Stimulated activated effector memory CD8-positive, alpha-beta T cell treated with anti-CD3 and anti-CD28 coated beads, Interleukin-12 subunit alpha, Interleukin-12 subunit beta, amount 100 ng/mL, for 72 hours (primary cell): ENCODE data around the gene OVCH2.

Experiments used
- ATAC-seq: fragments of 150-1000 bp; cut with Tn5 transposase; 2 replicates; pipeline ENCODE4 v1.10.0; 2021
- DNase-seq, 2 donors: peaks; one replicate each; pipeline ENCODE4 v3.0.0; 2021 to 2022; ENCODE audit warnings: low spot score in 2 of 2
- H3K27ac Mint-ChIP-seq: one replicate; pipeline ENCODE4 v1.8.0; 2022; ENCODE audit warnings: mild to moderate bottlenecking, mixed read lengths
- H3K36me3 Mint-ChIP-seq: one replicate; pipeline ENCODE4 v1.8.0; 2022; ENCODE audit warnings: mild to moderate bottlenecking, mixed read lengths
- H3K4me1 Mint-ChIP-seq: one replicate; pipeline ENCODE4 v1.8.0; 2022; ENCODE audit warnings: mixed read lengths
- H3K4me3 Mint-ChIP-seq: one replicate; pipeline ENCODE4 v1.8.0; 2022; ENCODE audit warnings: mild to moderate bottlenecking, mixed read lengths
- H3K9me3 Mint-ChIP-seq: one replicate; pipeline ENCODE4 v1.8.0; 2022; ENCODE audit warnings: mixed read lengths

The OVCH2 gene

GRCh38 chr11:7657306-7658025, 48.8 kb downstream of the OVCH2 start:
- H3K36me3 Mint-ChIP-seq, result no peaks in the 10 kb centered on the region
- H3K9me3 Mint-ChIP-seq, result no peaks in the 10 kb centered on the region
- no peaks in the 10 kb centered on the region for H3K4me1 Mint-ChIP-seq
- no peak overlapping the region for H3K27ac Mint-ChIP-seq
- ATAC-seq (peak; percentile 66), DNase-seq (no peak)
- no peak overlapping the region for H3K4me3 Mint-ChIP-seq

GRCh38 chr11:7656704-7657103, 49.6 kb downstream of the OVCH2 start:
- no peaks in the 10 kb centered on the region for H3K36me3 Mint-ChIP-seq
- ATAC-seq (peak; percentile 25), DNase-seq (no peak)
- H3K4me3 Mint-ChIP-seq, result no peak overlapping the region
- no peaks in the 10 kb centered on the region for H3K9me3 Mint-ChIP-seq
- H3K4me1 Mint-ChIP-seq, result no peaks in the 10 kb centered on the region
- H3K27ac Mint-ChIP-seq, result no peak overlapping the region

- H3K27ac Mint-ChIP-seq, result no peak overlapping the region
Observed at GRCh38 chr11:7655253-7656217, 50.7 kb downstream of the OVCH2 start.

DNA sequence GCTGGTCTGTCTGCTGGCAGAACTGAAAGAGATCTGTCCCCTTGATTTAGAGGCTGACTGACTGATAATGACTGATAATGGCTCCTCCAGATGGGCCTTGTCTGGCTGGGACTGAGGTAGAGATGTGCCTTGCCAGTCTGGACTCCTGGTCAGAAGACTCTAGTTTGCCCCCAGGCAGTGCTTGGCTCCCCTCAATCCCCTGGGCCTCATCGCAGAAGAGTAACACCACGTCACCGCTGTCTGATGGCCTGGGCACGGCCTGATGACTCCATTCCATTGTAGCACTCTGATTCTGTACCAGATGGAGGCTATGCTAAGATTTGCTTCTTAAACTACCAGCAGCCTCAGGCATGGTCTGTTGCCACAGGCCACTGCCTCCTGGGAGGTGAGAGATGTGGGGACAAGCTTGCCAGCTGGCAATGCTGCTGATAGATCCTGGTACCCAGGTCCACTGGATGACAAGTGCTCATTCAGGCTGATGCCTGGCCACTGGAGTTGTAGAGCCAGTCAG, 52.0 kb downstream of the OVCH2 start:
- no peak for DNase-seq
- Mint-ChIP-seq H3K4me3 (no peak overlapping the region), H3K9me3 (no peaks in the 10 kb centered on the region), H3K27ac (no peak overlapping the region), H3K36me3 (no peaks in the 10 kb centered on the region), H3K4me1 (no peaks in the 10 kb centered on the region)
- no peak for ATAC-seq

More at GRCh38 chr11:7655253-7656217, 50.7 kb downstream of the OVCH2 start:
- DNase-seq, result no peak
- Mint-ChIP-seq H3K4me1 (no peaks in the 10 kb centered on the region), H3K4me3 (no peak overlapping the region), H3K36me3 (no peaks in the 10 kb centered on the region), H3K9me3 (no peaks in the 10 kb centered on the region)
- peak; percentile 9 for ATAC-seq

DNA sequence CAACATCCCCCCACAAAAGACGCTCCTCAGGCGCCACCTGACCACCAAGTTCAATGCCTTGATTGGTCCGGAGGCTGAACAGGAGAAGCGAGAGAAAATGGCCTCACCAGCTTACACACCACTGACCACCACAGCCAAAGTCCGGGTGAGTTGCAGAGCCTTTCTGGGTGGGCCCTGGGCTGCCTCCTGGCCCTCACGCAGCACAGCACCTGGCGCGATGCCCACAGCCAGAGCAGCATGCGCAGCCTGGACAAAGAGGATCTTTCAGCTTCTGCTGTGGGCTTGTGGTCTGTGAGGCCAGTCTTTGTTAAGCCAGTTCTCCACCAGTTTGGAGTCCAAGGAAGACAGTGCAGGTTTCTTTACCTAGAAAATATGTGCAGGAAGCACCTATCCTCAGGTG, 54.6 kb downstream of the OVCH2 start:
- Mint-ChIP-seq H3K4me3 (no peak overlapping the region), H3K9me3 (no peaks in the 10 kb centered on the region), H3K27ac (no peak overlapping the region), H3K36me3 (peaks cover 6% of the 10 kb centered on the region), H3K4me1 (no peaks in the 10 kb centered on the region)
- no peak for ATAC-seq
- DNase-seq, result no peak

GRCh38 chr11:7651140-7651551, 55.1 kb downstream of the OVCH2 start:
- no peak for DNase-seq
- no peak for ATAC-seq
- Mint-ChIP-seq H3K36me3 (peaks cover 6% of the 10 kb centered on the region), H3K4me1 (no peaks in the 10 kb centered on the region), H3K27ac (no peak overlapping the region), H3K9me3 (no peaks in the 10 kb centered on the region), H3K4me3 (no peak overlapping the region)

- no peak for DNase-seq
- Mint-ChIP-seq H3K4me1 (no peaks in the 10 kb centered on the region), H3K9me3 (no peaks in the 10 kb centered on the region), H3K4me3 (no peak overlapping the region), H3K27ac (peak overlapping the region; percentile 20), H3K36me3 (peaks cover 6% of the 10 kb centered on the region)
- peak; percentile 26 for ATAC-seq
Observed at GRCh38 chr11:7648264-7648663, 58.0 kb downstream of the OVCH2 start.

DNA sequence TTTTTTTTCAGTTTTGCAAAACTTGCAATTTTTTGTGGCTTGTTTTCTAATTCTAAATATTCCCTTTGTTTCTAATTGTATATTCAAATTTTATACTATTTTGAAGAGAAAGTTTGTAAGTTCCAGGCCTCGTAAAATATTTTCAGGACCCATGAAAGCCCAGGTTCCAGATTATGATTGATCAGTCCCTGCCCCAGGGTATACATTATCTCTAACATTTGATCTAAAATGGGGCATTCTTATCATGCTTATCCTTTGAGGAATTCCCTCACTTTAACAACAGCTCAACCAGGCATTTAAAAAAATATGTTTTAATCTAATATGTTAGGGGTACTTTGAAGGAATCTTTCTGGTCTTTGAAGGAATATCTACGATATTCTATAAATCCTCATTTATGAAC, 59.4 kb downstream of the OVCH2 start:
- DNase-seq (no peak), ATAC-seq (no peak)
- peaks cover 6% of the 10 kb centered on the region for H3K36me3 Mint-ChIP-seq
- no peak overlapping the region for H3K4me3 Mint-ChIP-seq
- no peaks in the 10 kb centered on the region for H3K9me3 Mint-ChIP-seq
- H3K27ac Mint-ChIP-seq, result no peak overlapping the region
- no peaks in the 10 kb centered on the region for H3K4me1 Mint-ChIP-seq

GRCh38 chr11:7645206-7645605, 61.1 kb downstream of the OVCH2 start:
- H3K9me3 Mint-ChIP-seq, result no peaks in the 10 kb centered on the region
- DNase-seq, result no peak
- H3K4me1 Mint-ChIP-seq, result no peaks in the 10 kb centered on the region
- no peak for ATAC-seq
- peaks cover 6% of the 10 kb centered on the region for H3K36me3 Mint-ChIP-seq
- no peak overlapping the region for H3K27ac Mint-ChIP-seq
- no peak overlapping the region for H3K4me3 Mint-ChIP-seq

DNA sequence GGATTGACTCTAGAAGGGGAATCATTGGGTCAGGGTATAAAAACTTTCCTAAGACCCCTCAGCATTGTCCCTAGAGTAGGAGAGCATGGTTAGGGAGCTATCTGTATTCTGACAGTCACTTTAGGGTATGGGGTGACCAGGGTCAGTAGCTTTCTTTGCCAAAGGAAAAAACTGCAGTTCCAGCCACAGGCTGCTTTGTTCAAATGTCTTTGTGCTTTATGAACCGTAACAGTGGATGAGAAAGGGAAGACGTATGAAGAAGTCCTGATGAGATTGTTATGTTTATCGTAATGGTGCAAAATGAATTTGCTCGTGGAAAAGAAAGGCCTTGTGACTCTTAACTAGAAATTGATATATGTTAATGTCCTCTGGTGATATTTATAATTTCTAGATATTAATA, 63.0 kb downstream of the OVCH2 start:
- Mint-ChIP-seq H3K36me3 (peaks cover 2% of the 10 kb centered on the region), H3K9me3 (no peaks in the 10 kb centered on the region), H3K27ac (no peak overlapping the region), H3K4me1 (no peaks in the 10 kb centered on the region), H3K4me3 (no peak overlapping the region)
- no peak for DNase-seq
- ATAC-seq, result no peak

GRCh38 chr11:7642747-7643146, 63.5 kb downstream of the OVCH2 start:
- DNase-seq (no peak), ATAC-seq (no peak)
- Mint-ChIP-seq H3K9me3 (no peaks in the 10 kb centered on the region), H3K27ac (no peak overlapping the region), H3K36me3 (no peaks in the 10 kb centered on the region), H3K4me1 (no peaks in the 10 kb centered on the region), H3K4me3 (no peak overlapping the region)

DNA sequence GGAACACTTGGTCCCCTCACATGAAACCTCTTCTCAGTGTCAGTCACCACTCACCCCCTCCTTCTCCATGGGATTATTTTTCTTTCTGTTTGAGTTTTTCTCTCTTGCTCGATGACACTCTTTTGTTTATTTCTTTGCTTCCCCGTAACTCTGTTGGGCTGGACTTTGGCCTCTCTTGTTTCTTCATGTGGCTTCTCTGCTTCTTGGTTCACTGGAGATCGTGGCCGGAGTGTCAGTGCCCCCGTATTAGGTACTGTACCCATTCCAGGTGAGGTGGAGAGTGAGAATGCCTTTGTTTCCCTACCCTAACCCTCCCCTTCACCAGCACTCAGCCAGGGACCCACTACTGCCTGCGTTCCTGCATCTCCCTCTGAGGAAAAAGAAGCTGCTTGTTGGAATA, 65.5 kb downstream of the OVCH2 start:
- Mint-ChIP-seq H3K9me3 (no peaks in the 10 kb centered on the region), H3K4me1 (no peaks in the 10 kb centered on the region), H3K4me3 (no peak overlapping the region), H3K27ac (no peak overlapping the region), H3K36me3 (no peaks in the 10 kb centered on the region)
- DNase-seq, result no peak
- no peak for ATAC-seq

DNA sequence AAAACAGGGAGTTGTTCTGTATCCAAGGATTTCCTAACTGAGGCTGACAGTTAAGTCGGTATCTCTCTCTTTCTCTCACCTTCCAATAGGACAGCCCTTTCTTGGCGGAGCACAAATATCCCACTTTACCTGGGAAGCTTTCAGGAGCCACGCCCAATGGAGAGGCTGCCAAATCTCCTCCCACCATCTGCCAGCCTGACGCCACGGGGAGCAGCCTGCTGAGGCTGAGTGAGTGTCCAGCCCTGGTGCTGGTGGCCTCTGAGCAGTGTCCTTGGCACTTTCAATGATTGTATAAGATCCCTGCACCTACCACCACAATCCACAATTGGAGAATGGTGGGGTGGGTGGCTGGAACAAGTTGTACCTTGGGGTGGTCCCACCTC, 66.6 kb downstream of the OVCH2 start:
- Mint-ChIP-seq H3K36me3 (no peaks in the 10 kb centered on the region), H3K27ac (no peak overlapping the region), H3K4me3 (no peak overlapping the region), H3K9me3 (no peaks in the 10 kb centered on the region), H3K4me1 (no peaks in the 10 kb centered on the region)
- no peak for ATAC-seq
- DNase-seq, result no peak
